T-helper 1 cell (primary cell): ENCODE measurements around the gene MAP6.

Experiments
- DNase-seq, 5 donors: peaks; one replicate each; pipeline ENCODE4 v3.0.0-alpha.2; 2012 to 2020

MAP6 gene

GRCh38 chr11:75627906-75628668 lies 40.8 kb downstream of the MAP6 start:
- no peak for DNase-seq

DNA sequence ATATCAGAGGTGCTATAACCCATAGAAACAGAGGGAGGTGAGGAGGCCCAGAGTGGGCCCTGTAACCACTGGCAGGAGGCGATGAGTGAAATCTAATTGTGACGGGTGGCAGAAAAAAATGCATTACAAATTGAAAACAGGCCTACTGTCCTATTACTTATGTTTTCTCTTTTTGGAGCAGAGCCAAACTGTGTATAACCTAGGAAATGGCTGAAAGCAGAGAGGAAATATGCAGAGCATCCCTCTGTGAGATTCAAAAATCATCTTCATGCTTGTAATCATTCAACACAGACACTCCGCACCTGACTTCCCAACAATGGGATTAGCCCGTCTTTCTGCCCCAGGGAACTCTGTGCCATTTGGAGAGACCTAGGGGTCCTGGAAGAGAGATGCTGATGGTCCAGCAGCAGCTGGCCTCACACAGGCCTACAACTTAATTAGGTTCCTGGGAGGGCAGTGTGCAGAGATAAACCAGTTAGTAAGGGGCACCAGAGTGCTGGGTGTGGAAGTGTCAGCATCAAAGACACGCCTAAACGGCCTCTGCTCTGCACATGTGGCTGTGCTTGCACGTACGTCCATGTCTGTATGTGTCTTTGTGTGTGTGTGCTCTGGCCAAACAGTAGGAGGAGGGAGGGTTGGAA lies 41.8 kb downstream of the MAP6 start:
- DNase-seq, result no peak

DNA sequence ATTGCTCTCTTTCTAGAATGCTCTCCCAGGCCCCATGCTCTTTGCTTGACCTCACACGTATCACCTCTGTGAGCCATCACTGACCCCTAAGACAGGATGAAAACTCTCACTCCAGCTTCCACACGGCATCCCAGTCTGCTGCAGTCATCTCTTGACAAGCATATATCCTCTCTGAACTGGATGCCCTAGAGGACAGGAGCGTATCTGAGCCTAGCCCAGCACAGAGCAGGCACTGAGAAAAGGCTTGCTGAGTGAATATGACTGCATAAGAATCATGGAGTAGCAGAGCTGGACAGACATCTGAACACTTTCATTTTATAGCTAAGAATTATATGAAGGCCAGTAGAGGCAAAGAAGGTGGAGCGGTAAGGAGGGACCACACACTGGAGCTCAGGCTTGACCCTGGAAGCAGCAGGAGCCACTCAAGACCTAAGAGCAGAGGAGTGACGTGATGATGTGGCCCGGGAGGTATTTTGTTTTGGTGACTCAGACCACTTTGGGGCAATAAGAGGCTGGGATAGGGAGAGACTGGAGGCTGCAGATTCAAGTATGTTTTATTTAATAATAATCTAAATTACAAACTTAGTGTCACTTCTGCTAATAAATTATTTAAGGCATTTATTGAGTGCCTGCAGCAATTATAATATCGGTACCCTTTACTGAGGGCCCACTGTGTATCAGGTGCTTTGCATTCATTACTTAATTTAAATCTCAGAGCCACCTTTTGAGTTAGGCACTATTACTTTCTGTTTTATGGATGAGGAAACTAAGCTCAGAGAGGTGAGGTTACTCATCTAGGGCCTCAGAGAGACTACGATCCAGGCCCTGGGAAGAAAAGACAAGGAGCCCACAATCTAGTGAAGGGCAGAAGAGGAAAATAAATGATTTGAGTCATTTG lies 42.6 kb downstream of the MAP6 start:
- no peak for DNase-seq

GRCh38 chr11:75625021-75625420 lies 43.8 kb downstream of the MAP6 start:
- DNase-seq, result no peak

DNA sequence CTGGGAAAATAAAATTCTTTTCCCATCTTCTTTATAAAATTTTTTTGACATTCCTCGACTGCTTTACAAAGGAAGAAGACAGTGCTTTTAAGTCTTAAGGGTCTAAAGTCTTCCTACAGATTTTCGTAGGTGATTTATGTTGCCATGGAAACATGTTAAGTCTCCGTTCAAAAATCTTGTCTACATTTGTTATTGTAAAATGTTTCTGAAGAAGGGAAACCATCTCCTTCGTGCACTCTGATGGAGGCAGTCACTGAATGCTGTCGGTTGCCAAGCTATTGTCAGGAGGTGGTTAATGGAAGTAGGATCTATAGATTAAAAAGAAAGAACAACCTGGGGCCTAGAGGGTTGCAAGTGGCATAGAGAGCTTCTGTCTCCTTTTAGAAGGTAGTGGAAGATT lies 52.6 kb downstream of the MAP6 start:
- no peak for DNase-seq

DNA sequence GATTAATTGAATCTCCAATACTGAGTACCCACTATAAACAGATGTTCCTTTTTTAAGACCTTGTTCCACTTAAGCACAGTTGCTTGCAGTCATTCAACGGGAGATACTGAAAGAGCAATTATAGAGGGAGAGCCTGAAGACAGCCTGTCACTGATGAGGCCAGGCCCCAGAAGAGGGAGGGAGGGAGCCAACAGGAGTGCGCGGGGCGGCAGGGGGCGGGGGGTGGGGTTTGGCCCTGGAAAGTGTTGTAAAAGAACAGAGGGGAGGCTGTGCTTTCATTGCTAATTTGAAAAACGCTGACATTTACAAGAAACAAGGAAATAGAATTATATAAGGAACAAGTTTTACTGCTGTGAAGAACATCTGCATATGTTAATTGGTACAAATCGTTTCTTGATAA lies 53.1 kb downstream of the MAP6 start:
- DNase-seq, result no peak

DNA sequence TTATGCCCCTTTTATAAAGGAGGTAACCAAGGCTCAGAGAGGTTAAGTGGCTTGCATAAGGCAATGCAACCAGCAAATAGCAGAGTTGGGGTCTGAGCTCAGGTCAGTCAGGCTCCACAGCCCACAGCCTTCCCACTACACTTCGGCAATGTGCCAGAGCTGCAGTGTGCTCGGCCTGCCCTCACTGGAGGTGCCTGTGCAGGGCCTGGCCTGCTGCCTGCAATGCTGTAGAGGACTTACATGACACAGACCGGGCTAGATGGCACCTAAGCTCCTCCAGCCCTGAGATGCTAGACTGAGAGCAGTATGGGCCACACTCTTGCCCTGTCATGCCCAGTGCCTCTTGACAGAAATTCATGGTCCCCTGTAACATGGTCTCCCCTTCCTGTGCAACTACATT lies 57.0 kb downstream of the MAP6 start:
- no peak for DNase-seq

DNA sequence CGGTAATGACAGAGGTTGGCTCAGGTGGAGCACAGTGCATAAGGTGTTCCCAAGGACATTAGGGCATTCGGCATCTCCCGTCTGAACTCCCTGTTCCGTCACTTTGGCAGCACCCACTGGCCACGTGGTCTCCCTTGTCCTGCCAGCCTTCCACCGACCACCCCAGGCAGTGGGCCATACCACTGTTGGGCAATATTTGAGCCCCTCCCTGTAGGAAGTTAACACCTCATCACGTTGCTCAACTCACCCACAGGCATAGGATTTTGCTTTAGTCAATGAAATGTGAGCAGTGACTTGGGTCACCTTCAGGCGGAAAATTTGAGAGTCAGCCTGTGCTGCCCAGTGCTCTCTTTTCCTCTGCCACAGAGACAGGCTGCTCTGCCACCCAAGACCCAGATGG lies 62.7 kb downstream of the MAP6 start:
- DNase-seq, result no peak

DNA sequence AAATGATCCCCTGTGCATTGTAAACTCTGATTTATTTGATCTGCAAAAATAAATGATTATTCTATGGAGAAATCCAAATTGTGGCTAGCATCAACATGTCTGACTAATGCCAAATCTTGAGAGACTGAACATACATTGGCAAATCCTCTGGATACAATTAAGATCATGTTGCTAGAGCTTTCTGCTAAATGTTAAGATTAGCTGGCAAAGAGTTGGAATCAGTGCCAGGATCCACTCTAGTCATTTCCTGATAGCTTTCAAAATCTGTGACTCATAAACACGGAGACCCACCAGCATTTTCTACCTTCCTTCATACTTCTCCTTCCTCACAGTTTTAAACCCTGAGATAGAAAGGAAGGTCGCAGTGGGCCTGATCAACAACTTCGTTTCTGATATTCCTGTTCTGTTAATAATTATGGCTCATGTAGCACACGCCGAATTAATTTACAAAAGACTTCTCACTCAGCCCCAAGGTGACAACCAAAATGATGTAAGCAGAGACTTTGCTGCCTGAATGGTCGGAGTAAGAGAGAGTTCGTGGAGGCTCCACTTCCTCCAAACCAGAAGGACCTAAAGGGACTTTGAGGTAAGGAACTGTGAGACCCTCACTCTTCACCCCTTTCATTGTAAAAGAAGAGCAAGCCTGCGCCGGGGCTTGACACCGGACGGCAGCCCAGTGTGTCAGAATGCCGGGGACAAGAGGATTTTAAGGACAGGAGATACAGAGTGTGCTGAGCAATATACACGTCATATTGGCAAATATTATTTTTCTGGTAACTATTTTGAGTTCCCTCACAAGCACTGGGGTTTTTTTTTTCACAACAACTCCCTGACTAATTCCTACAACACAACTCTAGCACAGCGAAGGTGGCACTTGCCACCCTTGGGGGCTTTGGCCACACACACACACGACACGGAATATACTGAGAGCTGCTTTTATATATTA lies 64.8 kb downstream of the MAP6 start:
- no peak for DNase-seq

GRCh38 chr11:75602951-75603350 lies 65.9 kb downstream of the MAP6 start:
- no peak for DNase-seq

- DNase-seq, result no peak
Measured at GRCh38 chr11:75601494-75601893, 67.3 kb downstream of the MAP6 start.

- DNase-seq, result no peak
Measured at GRCh38 chr11:75600356-75600755, 68.5 kb downstream of the MAP6 start.

DNA sequence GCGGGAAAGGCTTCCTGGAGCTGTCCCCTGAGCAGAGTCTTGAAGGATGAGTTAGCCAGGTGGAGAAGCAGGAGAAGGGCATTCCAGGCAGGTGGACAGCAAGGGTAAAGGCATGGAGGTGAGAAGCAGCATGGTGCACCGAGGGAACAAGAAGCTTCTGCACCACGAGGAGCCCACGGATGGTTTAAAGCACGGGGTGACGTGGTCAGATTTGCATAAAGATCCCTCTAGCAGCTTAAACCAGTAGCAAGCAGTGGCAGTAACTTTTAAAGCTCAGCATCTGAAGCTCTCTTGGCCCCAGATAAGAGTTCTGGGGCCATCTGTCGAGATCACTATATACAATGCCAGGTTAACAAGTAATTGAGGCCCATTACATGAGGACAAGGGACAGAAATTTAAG lies 69.9 kb downstream of the MAP6 start:
- DNase-seq, result no peak

- no peak for DNase-seq
Measured at GRCh38 chr11:75598264-75598663, 70.6 kb downstream of the MAP6 start.

DNA sequence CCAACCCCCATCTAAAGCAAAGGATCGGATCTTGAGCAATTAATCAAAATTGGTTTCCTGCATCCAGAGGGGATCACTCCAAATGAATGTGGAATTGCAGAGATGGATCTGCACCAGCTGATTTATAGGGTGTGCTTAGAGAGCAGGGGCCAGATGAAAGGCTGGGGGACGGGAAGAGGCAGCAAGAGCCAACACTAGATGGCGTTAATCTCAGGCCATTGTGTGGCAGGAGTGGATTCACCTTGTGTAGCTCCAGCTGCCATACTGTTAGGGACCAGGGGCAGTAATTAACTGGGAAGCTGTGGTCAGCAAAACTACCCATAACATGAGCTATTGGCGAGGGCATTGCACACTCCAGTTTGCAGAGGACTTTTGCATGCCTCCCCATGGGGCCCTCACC lies 71.2 kb downstream of the MAP6 start:
- DNase-seq, result peak in 1 of 5 donors; percentile 17

- no peak for DNase-seq
Measured at GRCh38 chr11:75596914-75597313, 71.9 kb downstream of the MAP6 start.

GRCh38 chr11:75595429-75595828 lies 73.4 kb downstream of the MAP6 start:
- no peak for DNase-seq

DNA sequence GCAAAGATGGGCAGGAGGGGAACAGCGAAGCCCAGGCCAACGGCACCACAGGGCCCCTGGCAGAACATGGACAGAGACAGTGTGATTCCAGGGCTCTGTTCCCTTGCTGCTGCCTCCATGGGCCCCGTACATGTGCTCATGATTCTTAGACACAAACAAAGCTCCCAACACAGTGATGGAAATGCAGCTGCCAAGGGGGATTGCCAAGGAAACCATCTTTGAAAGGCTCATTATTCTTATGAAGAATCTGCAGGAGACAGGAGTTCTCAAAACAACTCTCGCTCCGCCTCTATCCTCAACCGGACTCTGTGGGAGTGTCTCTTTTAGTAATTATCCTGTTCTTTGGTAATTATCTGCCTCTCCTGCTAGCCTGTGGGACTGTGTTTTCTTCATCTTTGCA lies 74.6 kb downstream of the MAP6 start:
- no peak for DNase-seq

DNA sequence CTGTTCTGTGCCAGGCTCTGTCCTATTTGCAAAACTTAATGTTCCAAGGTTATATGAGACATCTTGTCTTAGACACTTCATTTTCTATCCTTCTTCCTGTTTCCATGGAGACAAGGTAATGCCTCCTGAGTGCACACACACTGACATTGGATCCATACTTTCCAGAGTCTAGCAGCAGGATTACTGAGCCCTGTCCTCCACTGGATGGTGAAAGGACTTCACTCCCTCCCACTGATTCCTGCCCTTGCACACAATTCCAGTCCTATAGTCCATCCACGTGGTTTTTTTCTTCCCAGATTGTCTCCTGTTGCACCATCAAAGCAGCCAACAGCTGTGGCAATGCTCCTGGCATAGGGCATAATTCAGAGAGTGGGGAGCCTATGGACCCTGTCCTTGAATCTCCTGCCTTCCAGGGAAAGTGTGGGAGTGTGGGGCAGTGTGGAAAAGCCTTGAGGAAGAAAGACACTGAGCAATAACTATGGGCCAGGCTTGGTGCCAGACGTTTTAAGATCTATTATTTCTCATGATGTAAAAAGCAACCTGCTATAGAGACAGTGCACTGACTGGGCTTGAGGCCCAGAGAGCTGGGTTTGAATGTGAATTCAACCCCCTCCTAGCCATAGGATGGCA lies 75.4 kb downstream of the MAP6 start:
- no peak for DNase-seq

GRCh38 chr11:75592715-75593114 lies 76.1 kb downstream of the MAP6 start:
- DNase-seq, result no peak

DNA sequence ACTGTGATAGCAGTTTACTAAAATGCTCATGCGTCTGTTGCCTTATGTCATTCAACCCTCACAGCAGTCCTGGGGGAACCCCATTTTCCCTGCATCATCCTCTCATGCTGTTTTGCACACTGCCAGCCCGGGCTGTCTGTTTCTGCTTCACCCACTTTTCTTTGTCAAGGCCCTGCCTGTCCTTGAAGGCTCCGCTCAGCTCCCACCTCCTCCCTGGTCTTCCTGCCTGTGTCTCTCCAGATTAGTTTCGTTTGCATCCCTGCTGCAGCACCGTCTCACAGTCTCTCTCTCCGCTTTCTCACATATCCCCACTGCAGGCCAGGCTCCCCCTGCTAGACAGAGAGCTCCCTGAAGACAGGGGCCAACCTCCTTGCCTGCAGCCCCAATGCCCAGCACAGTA lies 76.9 kb downstream of the MAP6 start:
- DNase-seq, result no peak

- no peak for DNase-seq
Measured at GRCh38 chr11:75591371-75591770, 77.5 kb downstream of the MAP6 start.
